HL-60 (cell line): ENCODE data around the gene NEK10.

ENCODE experiments used
- DNase-seq, 2 experiments: peaks; one replicate each; pipeline ENCODE4 v3.0.0-alpha.2; 2010 to 2020; ENCODE audit warnings: low read depth in 1 of 2, low spot score in 1 of 2
- H3K27ac ChIP-seq: fragments of 250-450 bp; sonication (Bioruptor Pico); replicated peaks from 2 replicates; pipeline ENCODE4 v1.5.1; 2020; ENCODE audit warnings: mild to moderate bottlenecking, moderate library complexity
- H3K27me3 ChIP-seq: fragments of 250-450 bp; sonication (Bioruptor Pico); 2 replicates; pipeline ENCODE4 v1.5.1; 2021; ENCODE audit warnings: mild to moderate bottlenecking, moderate library complexity; ENCODE audit not compliant: insufficient read depth, poor library complexity, severe bottlenecking
- H3K4me3 ChIP-seq: replicated peaks from 2 replicates; pipeline ENCODE4 v1.5.1; 2011; ENCODE audit warnings: mild to moderate bottlenecking, control low read depth, low read length; ENCODE audit not compliant: insufficient read depth
- GABPA ChIP-seq: IDR thresholded peaks from 2 replicates; pipeline ENCODE4 v1.6.1; 2012; ENCODE audit warnings: low read depth
- POLR2AphosphoS5 ChIP-seq: IDR thresholded peaks from 2 replicates; pipeline ENCODE4 v1.6.1; 2012; ENCODE audit warnings: low read depth
- REST ChIP-seq: IDR thresholded peaks from 2 replicates; pipeline ENCODE4 v1.6.1; 2012; ENCODE audit warnings: low read depth; ENCODE audit not compliant: insufficient replicate concordance
- SPI1 ChIP-seq: IDR thresholded peaks from 2 replicates; pipeline ENCODE4 v1.6.1; 2012; ENCODE audit warnings: low read depth, mild to moderate bottlenecking, borderline replicate concordance
- TF ChIP-seq, protein P1 (sequence below): IDR thresholded peaks from one replicate; pipeline ENCODE4 v1.5.1; 2011; ENCODE audit warnings: low read length, control low read depth, inconsistent platforms; ENCODE audit not compliant: insufficient read depth

NEK10 gene

GRCh38 chr3:27325419-27325818, 43.8 kb downstream of the NEK10 start:
- Histone ChIP-seq H3K27me3 (no peaks in the 10 kb centered on the region), H3K4me3 (no peak overlapping the region), H3K27ac (no peak overlapping the region)
- TF ChIP-seq, protein P1, sequence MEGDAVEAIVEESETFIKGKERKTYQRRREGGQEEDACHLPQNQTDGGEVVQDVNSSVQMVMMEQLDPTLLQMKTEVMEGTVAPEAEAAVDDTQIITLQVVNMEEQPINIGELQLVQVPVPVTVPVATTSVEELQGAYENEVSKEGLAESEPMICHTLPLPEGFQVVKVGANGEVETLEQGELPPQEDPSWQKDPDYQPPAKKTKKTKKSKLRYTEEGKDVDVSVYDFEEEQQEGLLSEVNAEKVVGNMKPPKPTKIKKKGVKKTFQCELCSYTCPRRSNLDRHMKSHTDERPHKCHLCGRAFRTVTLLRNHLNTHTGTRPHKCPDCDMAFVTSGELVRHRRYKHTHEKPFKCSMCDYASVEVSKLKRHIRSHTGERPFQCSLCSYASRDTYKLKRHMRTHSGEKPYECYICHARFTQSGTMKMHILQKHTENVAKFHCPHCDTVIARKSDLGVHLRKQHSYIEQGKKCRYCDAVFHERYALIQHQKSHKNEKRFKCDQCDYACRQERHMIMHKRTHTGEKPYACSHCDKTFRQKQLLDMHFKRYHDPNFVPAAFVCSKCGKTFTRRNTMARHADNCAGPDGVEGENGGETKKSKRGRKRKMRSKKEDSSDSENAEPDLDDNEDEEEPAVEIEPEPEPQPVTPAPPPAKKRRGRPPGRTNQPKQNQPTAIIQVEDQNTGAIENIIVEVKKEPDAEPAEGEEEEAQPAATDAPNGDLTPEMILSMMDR: peak; percentile 8
- TF ChIP-seq SPI1: no peak
- no peak for DNase-seq

DNA sequence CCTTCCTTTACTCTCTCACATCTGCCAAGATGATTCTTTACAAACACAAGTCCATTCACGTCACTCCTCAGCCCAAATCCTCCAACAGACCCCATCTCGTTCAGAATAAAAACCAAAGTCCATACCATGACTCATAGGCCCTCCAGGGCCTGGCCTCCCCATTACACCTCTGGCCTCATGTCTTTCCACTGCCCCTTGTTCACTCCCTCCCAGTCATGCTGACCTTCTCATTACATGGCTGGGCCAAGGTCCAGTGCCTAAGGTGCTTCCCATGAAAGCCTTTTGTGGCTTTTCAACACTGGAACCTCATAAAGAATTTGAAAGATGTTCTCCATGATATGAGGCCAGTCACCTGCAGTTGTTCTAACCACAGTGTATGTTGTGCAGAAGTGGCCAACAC, 44.5 kb downstream of the NEK10 start:
- no peak for DNase-seq
- no peak overlapping the region for H3K27ac ChIP-seq
- H3K27me3 ChIP-seq: no peaks in the 10 kb centered on the region
- TF ChIP-seq SPI1: no peak
- TF ChIP-seq GABPA: no peak
- no peak overlapping the region for H3K4me3 ChIP-seq

- Histone ChIP-seq H3K4me3 (no peak overlapping the region), H3K27me3 (no peaks in the 10 kb centered on the region), H3K27ac (no peak overlapping the region)
- TF ChIP-seq GABPA (no peak), POLR2AphosphoS5 (no peak), REST (no peak)
- TF ChIP-seq, protein P1: no peak
- no peak for DNase-seq
Observed at GRCh38 chr3:27323087-27323570, 46.1 kb downstream of the NEK10 start.

DNA sequence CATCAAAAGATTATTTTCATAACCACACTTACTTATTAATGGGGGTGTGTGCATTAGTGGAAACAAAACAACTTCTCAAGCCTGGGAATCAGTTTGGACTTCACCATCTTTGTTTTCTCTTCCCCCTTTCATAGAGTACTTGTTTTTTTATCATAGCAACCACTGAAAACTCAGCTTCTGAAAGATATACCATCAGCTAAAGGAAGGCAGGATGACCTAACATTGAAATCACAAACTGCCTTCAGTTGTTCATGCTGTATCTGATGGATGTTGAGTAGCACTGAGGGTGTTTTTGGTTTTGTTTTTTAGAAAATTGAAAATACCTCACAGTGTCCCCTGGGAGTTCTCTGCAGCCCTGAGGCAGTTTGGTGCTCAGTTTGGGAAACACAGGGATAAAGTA, 46.5 kb downstream of the NEK10 start:
- Histone ChIP-seq H3K4me3 (no peak overlapping the region), H3K27ac (no peak overlapping the region), H3K27me3 (no peaks in the 10 kb centered on the region)
- TF ChIP-seq SPI1 (no peak), POLR2AphosphoS5 (no peak)
- DNase-seq: no peak

DNA sequence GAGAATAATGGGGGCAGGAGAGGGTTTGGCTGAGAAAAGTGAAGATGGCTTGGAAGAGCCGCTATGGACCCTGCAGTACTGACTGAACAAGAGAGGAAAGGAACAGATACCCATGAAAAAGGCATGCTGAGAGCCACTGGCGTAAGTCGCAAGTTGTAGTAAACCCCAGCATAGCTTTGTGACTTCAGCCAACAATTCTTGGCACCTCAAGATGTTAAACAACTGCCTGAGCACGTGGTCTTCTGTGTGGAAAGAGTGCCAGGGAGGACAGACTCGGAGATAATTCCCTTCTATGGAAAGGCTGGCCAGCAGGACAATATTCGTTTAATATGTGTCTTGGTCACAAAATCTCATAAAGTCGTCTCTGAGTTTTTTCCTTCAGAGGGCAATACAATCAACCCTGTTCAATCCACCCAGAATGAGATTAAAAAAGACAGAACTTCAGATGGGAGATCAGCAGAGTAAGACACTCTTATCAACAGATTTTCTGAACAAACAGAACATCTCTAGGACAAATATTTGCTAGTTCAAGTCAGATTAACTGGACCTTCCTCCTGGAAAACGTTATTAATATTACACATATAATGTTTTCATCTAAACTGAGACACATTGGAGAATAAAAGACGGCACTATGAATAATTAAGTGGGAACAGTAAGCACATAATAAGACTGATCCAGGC, 49.2 kb downstream of the NEK10 start:
- DNase-seq: no peak
- Histone ChIP-seq H3K4me3 (no peak overlapping the region), H3K27ac (no peak overlapping the region), H3K27me3 (no peaks in the 10 kb centered on the region)
- TF ChIP-seq REST: no peak
- no peak for TF ChIP-seq GABPA
- TF ChIP-seq SPI1: no peak
- TF ChIP-seq, protein P1: no peak
- no peak for TF ChIP-seq POLR2AphosphoS5
